Measurements from ENCODE around the gene SGK1.

Gene SGK1

GRCh38 chr6:134177236-134177635, 140.7 kb downstream of the SGK1 start:
- peak overlapping the region in 10 of 11 experiments; percentile 59 to 100 (median 78); a peak in 16 of 22 replicates for H3K9ac ChIP-seq
- peak overlapping the region; percentile 66 to 100 (median 77) for H3K27ac ChIP-seq
- TF ChIP-seq Cebpa-rat (IDR thresholded peaks at IDR 0.05), result no peak
- H3K27me3 ChIP-seq, result peaks cover 0 to 14% (median 9%) of the 10 kb centered on the region in 11 experiments; a peak in 15 of 22 replicates
- H3K4me1 ChIP-seq, result peaks cover 37 to 49% (median 43%) of the 10 kb centered on the region in 10 experiments
- peak overlapping the region; percentile 72 to 98 (median 95) for H3K4me2 ChIP-seq
- H3K9me3 ChIP-seq (replicated peaks in 1 of 11), result no peaks in the 10 kb centered on the region
- peaks cover 13 to 24% (median 22%) of the 10 kb centered on the region in 11 experiments; a peak in 20 of 22 replicates for H4K20me1 ChIP-seq
- peaks cover 13 to 29% (median 16%) of the 10 kb centered on the region in 11 experiments for H3K36me3 ChIP-seq
- H3K4me3 ChIP-seq, result peak overlapping the region in 7 of 10 experiments; percentile 50 to 87 (median 59); a peak in 12 of 20 replicates

DNA sequence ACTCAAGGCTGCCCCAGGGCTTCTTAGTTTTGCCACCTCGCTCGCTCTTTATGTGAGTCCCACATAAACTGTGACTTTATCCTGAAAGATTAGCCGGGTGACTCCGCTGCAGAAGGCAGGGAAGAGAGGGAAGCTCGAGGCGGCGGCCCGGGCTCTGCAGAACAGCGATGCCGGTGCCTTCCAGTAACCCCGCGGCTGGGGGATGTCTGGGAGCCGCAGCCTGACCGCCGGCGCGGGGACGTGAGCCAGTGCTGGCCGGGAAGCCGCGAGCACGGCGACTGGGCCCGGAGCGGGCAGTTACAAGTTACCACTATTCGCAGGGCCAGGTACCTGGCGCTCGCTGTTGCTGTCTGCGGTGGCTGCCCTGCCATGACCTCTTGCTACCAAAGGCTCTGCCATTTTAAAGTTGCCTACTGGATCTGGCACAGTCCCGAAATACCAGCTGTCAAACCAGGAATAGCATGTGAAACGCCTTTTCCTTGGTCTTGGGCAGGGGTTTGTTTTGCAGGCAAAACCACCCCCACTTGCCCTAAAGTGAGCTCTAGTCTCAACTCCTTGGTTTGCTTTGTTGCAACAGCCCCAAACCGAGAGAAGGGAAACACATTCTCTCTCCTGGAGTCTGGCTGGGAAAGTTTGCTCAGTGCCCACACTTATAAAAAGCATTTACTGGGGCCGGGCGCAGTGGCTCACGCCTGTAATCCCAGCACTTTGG, 141.5 kb downstream of the SGK1 start:
- peak overlapping the region; percentile 73 to 90 (median 80) for H3K4me3 ChIP-seq
- H3K4me1 ChIP-seq, result peaks cover 46 to 57% (median 49%) of the 10 kb centered on the region in 10 experiments
- peaks cover 19 to 32% (median 30%) of the 10 kb centered on the region in 11 experiments; a peak in 20 of 22 replicates for H4K20me1 ChIP-seq
- no peak for TF ChIP-seq Cebpa-rat (IDR thresholded peaks at IDR 0.05)
- H3K36me3 ChIP-seq, result peaks cover 21 to 32% (median 24%) of the 10 kb centered on the region in 11 experiments
- H3K4me2 ChIP-seq, result peak overlapping the region; percentile 86 to 98 (median 95)
- peak overlapping the region; percentile 90 to 100 (median 94) for H3K27ac ChIP-seq
- no peaks in the 10 kb centered on the region for H3K9me3 ChIP-seq (replicated peaks in 1 of 11)
- H3K27me3 ChIP-seq, result peaks cover 0 to 14% (median 9%) of the 10 kb centered on the region in 11 experiments; a peak in 15 of 22 replicates
- H3K9ac ChIP-seq, result peak overlapping the region; percentile 89 to 100 (median 93)

- peak overlapping the region; percentile 89 to 100 (median 93) for H3K9ac ChIP-seq
- peaks cover 26 to 40% (median 37%) of the 10 kb centered on the region in 11 experiments; a peak in 21 of 22 replicates for H4K20me1 ChIP-seq
- peak overlapping the region; percentile 86 to 98 (median 95) for H3K4me2 ChIP-seq
- peaks cover 28 to 39% (median 31%) of the 10 kb centered on the region in 11 experiments for H3K36me3 ChIP-seq
- TF ChIP-seq Cebpa-rat (IDR thresholded peaks at IDR 0.05), result no peak
- peaks cover 46 to 64% (median 55%) of the 10 kb centered on the region in 10 experiments for H3K4me1 ChIP-seq
- H3K27me3 ChIP-seq, result peaks cover 0 to 14% (median 9%) of the 10 kb centered on the region in 11 experiments; a peak in 15 of 22 replicates
- peak overlapping the region; percentile 73 to 90 (median 80) for H3K4me3 ChIP-seq
- peak overlapping the region; percentile 90 to 100 (median 94) for H3K27ac ChIP-seq
- H3K9me3 ChIP-seq (replicated peaks in 1 of 11), result no peaks in the 10 kb centered on the region
Measured at GRCh38 chr6:134175532-134176263, 142.2 kb downstream of the SGK1 start.

- Histone ChIP-seq H3K27me3 (peaks cover 0 to 14% (median 9%) of the 10 kb centered on the region in 11 experiments; a peak in 15 of 22 replicates), H3K27ac (peak overlapping the region; percentile 90 to 100 (median 94)), H3K9ac (peak overlapping the region; percentile 89 to 100 (median 93)), H3K4me1 (peaks cover 41 to 69% (median 63%) of the 10 kb centered on the region in 10 experiments), H3K9me3 (replicated peaks in 1 of 11) (no peaks in the 10 kb centered on the region), H3K36me3 (peaks cover 36 to 47% (median 39%) of the 10 kb centered on the region in 11 experiments), H3K4me2 (peak overlapping the region; percentile 86 to 98 (median 95)), H4K20me1 (peaks cover 31 to 47% (median 45%) of the 10 kb centered on the region in 11 experiments), H3K4me3 (peak overlapping the region; percentile 73 to 90 (median 80))
- TF ChIP-seq Cebpa-rat (IDR thresholded peaks at IDR 0.05), result no peak
Measured at GRCh38 chr6:134174672-134175531, 143.0 kb downstream of the SGK1 start.

DNA sequence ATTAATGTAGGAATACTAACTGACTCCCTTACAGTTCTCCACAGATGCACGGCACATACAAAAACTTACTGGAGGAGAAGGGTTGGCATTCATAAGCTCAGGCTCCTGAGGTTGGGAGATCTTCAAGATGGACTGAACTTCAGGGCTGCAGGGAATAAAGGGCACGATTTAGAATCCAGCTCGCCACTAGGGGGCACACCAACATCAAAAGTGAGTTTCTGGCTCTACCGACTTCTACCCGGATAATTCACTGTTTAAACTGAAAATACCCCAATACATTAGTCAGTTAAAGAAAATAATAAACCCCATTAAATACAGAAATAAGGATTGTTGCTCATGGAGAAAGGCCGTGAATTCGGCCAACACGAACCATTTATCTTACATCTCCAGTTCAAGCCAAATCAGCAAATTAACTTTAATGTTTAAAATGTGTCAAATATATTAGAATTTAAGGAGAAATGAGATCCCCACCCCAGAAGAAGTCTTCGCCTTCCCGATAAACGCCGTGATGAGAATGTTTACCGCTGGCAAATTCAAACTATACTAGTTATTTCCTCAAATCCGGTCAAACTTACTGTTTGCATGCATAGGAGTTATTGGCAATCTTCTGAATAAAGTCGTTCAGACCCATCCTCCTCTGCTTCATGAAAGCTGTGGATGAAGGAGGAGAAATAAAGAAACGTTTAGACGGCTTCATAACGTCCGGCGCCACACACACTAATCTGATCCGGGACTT, 143.8 kb downstream of the SGK1 start:
- H3K9ac ChIP-seq, result peak overlapping the region; percentile 89 to 100 (median 93)
- H4K20me1 ChIP-seq, result peaks cover 38 to 55% (median 52%) of the 10 kb centered on the region in 11 experiments
- H3K36me3 ChIP-seq, result peaks cover 44 to 55% (median 47%) of the 10 kb centered on the region in 11 experiments
- TF ChIP-seq Cebpa-rat (IDR thresholded peaks at IDR 0.05), result no peak
- H3K9me3 ChIP-seq (replicated peaks in 1 of 11), result no peaks in the 10 kb centered on the region
- H3K27ac ChIP-seq, result peak overlapping the region; percentile 90 to 100 (median 94)
- peaks cover 33 to 75% (median 66%) of the 10 kb centered on the region in 10 experiments for H3K4me1 ChIP-seq
- peak overlapping the region; percentile 73 to 90 (median 80) for H3K4me3 ChIP-seq
- peak overlapping the region; percentile 75 to 96 (median 86) for H3K4me2 ChIP-seq
- H3K27me3 ChIP-seq, result peaks cover 0 to 14% (median 9%) of the 10 kb centered on the region in 11 experiments; a peak in 15 of 22 replicates

- Histone ChIP-seq H3K36me3 (peaks cover 51 to 61% (median 54%) of the 10 kb centered on the region in 11 experiments), H3K9me3 (replicated peaks in 1 of 11) (no peaks in the 10 kb centered on the region), H3K27ac (peak overlapping the region in 8 of 11 experiments; percentile 90 to 100 (median 96); a peak in 11 of 22 replicates), H3K4me1 (peaks cover 31 to 72% (median 62%) of the 10 kb centered on the region in 10 experiments), H4K20me1 (peaks cover 38 to 63% (median 52%) of the 10 kb centered on the region in 11 experiments), H3K9ac (peak overlapping the region; percentile 89 to 100 (median 93); a peak in 21 of 22 replicates), H3K4me3 (peak overlapping the region; percentile 73 to 90 (median 80)), H3K4me2 (peak overlapping the region; percentile 75 to 96 (median 86); a peak in 21 of 22 replicates), H3K27me3 (peaks cover 0 to 14% (median 9%) of the 10 kb centered on the region in 11 experiments; a peak in 15 of 22 replicates)
- no peak for TF ChIP-seq Cebpa-rat (IDR thresholded peaks at IDR 0.05)
Measured at GRCh38 chr6:134173366-134173725, 144.6 kb downstream of the SGK1 start.

- peak overlapping the region; percentile 89 to 100 (median 93); a peak in 21 of 22 replicates for H3K9ac ChIP-seq
- H3K4me2 ChIP-seq, result peak overlapping the region; percentile 75 to 96 (median 86)
- peaks cover 0 to 14% (median 9%) of the 10 kb centered on the region in 11 experiments; a peak in 15 of 22 replicates for H3K27me3 ChIP-seq
- H3K4me1 ChIP-seq, result peaks cover 30 to 69% (median 59%) of the 10 kb centered on the region in 10 experiments
- no peaks in the 10 kb centered on the region for H3K9me3 ChIP-seq (replicated peaks in 1 of 11)
- peaks cover 57 to 61% (median 59%) of the 10 kb centered on the region in 11 experiments for H3K36me3 ChIP-seq
- H3K4me3 ChIP-seq, result peak overlapping the region; percentile 73 to 90 (median 80)
- peak overlapping the region in 5 of 11 experiments; percentile 92 to 100 (median 98); a peak in 8 of 22 replicates for H3K27ac ChIP-seq
- peaks cover 38 to 68% (median 52%) of the 10 kb centered on the region in 11 experiments for H4K20me1 ChIP-seq
- TF ChIP-seq Cebpa-rat (IDR thresholded peaks at IDR 0.05), result no peak
Measured at GRCh38 chr6:134172706-134173365, 145.1 kb downstream of the SGK1 start.

Measured in BLaER1 treated with 17β-estradiol and CSF1 and Interleukin-3, amounts not matched to agents 10 nM and 100 nM (cell line).